GM18907 (cell line): ENCODE results near the gene AAK1.
"Not testable (repeated sequence)": the region's sequence is repeated elsewhere in the genome, so short reads cannot be mapped to it uniquely, and the experiment has no call there.

Source experiments
- ATAC-seq: cut with Tn5 transposase; IDR thresholded peaks from one replicate; pipeline ENCODE4 v1.9.1; 2021; ENCODE audit warnings: mild to moderate bottlenecking, moderate library complexity; ENCODE audit not compliant: unreplicated experiment

AAK1 gene

GRCh38 chr2:69628325-69629021 lies 15.1 kb downstream of the AAK1 start:
- no peak for ATAC-seq

GRCh38 chr2:69625078-69625795 lies 18.3 kb downstream of the AAK1 start:
- no peak for ATAC-seq

- no peak for ATAC-seq
These were observed 18.9 kb downstream of the AAK1 start for GRCh38 chr2:69624611-69625010.

- ATAC-seq = no peak
These were observed 19.4 kb downstream of the AAK1 start for GRCh38 chr2:69624131-69624530.

GRCh38 chr2:69623236-69623635 lies 20.3 kb downstream of the AAK1 start:
- no peak for ATAC-seq

GRCh38 chr2:69622805-69623204 lies 20.7 kb downstream of the AAK1 start:
- ATAC-seq = not testable (repeated sequence)

- not testable (repeated sequence) for ATAC-seq
These were observed 21.5 kb downstream of the AAK1 start for GRCh38 chr2:69622017-69622540.

GRCh38 chr2:69621440-69621839 lies 22.1 kb downstream of the AAK1 start:
- ATAC-seq = no peak

GRCh38 chr2:69620870-69621269 lies 22.7 kb downstream of the AAK1 start:
- ATAC-seq = no peak

- ATAC-seq = no peak
These were observed 23.8 kb downstream of the AAK1 start for GRCh38 chr2:69619725-69620124.

- no peak for ATAC-seq
These were observed 25.2 kb downstream of the AAK1 start for GRCh38 chr2:69618362-69618761.

GRCh38 chr2:69617744-69618143 lies 25.8 kb downstream of the AAK1 start:
- ATAC-seq = no peak

GRCh38 chr2:69616755-69617154 lies 26.8 kb downstream of the AAK1 start:
- ATAC-seq = peak; percentile 69

- ATAC-seq = no peak
These were observed 27.6 kb downstream of the AAK1 start for GRCh38 chr2:69615969-69616368.

- ATAC-seq = no peak
These were observed 28.4 kb downstream of the AAK1 start for GRCh38 chr2:69615078-69615625.

- no peak for ATAC-seq
These were observed 30.8 kb downstream of the AAK1 start for GRCh38 chr2:69612707-69613106.

- ATAC-seq = no peak
These were observed 31.3 kb downstream of the AAK1 start for GRCh38 chr2:69612200-69612599.

- no peak for ATAC-seq
These were observed 35.4 kb downstream of the AAK1 start for GRCh38 chr2:69608109-69608508.

- ATAC-seq = not testable (repeated sequence)
These were observed 36.8 kb downstream of the AAK1 start for GRCh38 chr2:69606771-69607170.

GRCh38 chr2:69605284-69605683 lies 38.3 kb downstream of the AAK1 start:
- no peak for ATAC-seq

- ATAC-seq = no peak
These were observed 38.7 kb downstream of the AAK1 start for GRCh38 chr2:69604836-69605235.
